K562 (cell line): ENCODE measurements around the gene ZNF429. TPM values are rescaled to one million over a fixed set of nuclear protein-coding genes. Genes with fewer than 3 reads are reported as not detected.

ENCODE experiments used
- ATAC-seq: fragments of 200-7000 bp; cut with Tn5 transposase; 3 replicates; pipeline ENCODE4 v1.9.1; 2020; ENCODE audit warnings: moderate library complexity
- BruUV-seq: library from RNA; stranded (reverse); fragments of 400-500 nt; replicated peaks from 2 replicates; lab custom pipeline; 2021; lab: Mats Ljungman, UMichigan
- CTCF ChIA-PET: fragments of 300-600 bp; formaldehyde crosslinking; extraction: SDS; loops from one replicate; lab custom pipeline; 2021; ENCODE audit warnings: low intra/inter-chr PET ratio; lab: Yijun Ruan, JAX
- POLR2A ChIA-PET: fragments of 300-600, 350-650 bp; sonication (Branson Sonifier 250); formaldehyde crosslinking; extraction: SDS; loops from one replicate; lab custom pipeline; 2021; ENCODE audit warnings: antibody characterized with exemption, inconsistent platforms; lab: Yijun Ruan, JAX
- DNase-seq, 4 experiments: peaks; one replicate each; pipeline versions ENCODE4 v3.0.0 to v3.0.0-alpha.2; 2011 to 2018; ENCODE audit warnings: low spot score in 3 of 4, mixed read lengths in 3 of 4; ENCODE audit errors: extremely low read depth in 1 of 4
- FAIRE-seq: peaks from 2 replicates; lab custom pipeline; 2011; peaks lifted over from hg19 to GRCh38; lab: Jason Lieb, UNC
- H2AFZ ChIP-seq: 2 replicates; pipeline ENCODE4 v1.6.0; 2011; ENCODE audit warnings: low read depth, low read length, control low read depth, inconsistent platforms
- H3K27ac ChIP-seq: fragments of 200-600 bp; 3 replicates; pipeline ENCODE4 v1.8.0; 2011; ENCODE audit warnings: low read depth, mild to moderate bottlenecking, control low read depth, inconsistent platforms, low read length, moderate library complexity, mixed read lengths; ENCODE audit errors: extremely low read depth
- H3K27me3 ChIP-seq, 2 experiments: fragments of 300-600 bp in 1 of 2; 2 replicates in 1 of 2; 3 replicates in 1 of 2; pipeline versions ENCODE4 v1.6.0 to v1.8.0; 2011; ENCODE audit warnings: inconsistent platforms in 2 of 2, low read length in 2 of 2, mild to moderate bottlenecking in 1 of 2, mixed read lengths in 1 of 2, moderate library complexity in 1 of 2; ENCODE audit not compliant: control insufficient read depth in 2 of 2, insufficient read depth in 2 of 2
- H3K36me3 ChIP-seq: fragments of 300-600 bp; 3 replicates; pipeline ENCODE4 v1.8.0; 2011; ENCODE audit warnings: mild to moderate bottlenecking, low read length, inconsistent platforms; ENCODE audit not compliant: control insufficient read depth, insufficient read depth
- H3K4me1 ChIP-seq, 2 experiments: fragments of 200-600 bp in 1 of 2; replicated peaks in 1 of 2; 2 replicates in 1 of 2; 3 replicates in 1 of 2; pipeline versions ENCODE4 v1.5.1 to v1.8.0; 2011; ENCODE audit warnings: inconsistent platforms in 2 of 2, low read length in 2 of 2, mild to moderate bottlenecking in 1 of 2, mixed read lengths in 1 of 2, moderate library complexity in 1 of 2; ENCODE audit not compliant: control insufficient read depth in 2 of 2, insufficient read depth in 2 of 2
- H3K4me2 ChIP-seq: 2 replicates; pipeline ENCODE4 v1.6.1; 2011; ENCODE audit warnings: low read length, control low read depth, inconsistent platforms, mixed read lengths; ENCODE audit not compliant: insufficient read depth
- H3K4me3 ChIP-seq: fragments of 200-600 bp; sonication (generic), shearing (Covaris generic); 2 replicates; pipeline ENCODE4 v1.5.1; 2016; ENCODE audit warnings: control low read depth, inconsistent platforms
- H3K79me2 ChIP-seq: fragments of 200-600 bp; 3 replicates; pipeline ENCODE4 v1.8.0; 2011; ENCODE audit warnings: low read length, inconsistent platforms; ENCODE audit not compliant: control insufficient read depth, insufficient read depth
- H3K9ac ChIP-seq, 2 experiments: 2 replicates each; pipeline versions ENCODE4 v1.6.0 to v1.6.1; 2011; ENCODE audit warnings: low read depth in 2 of 2, low read length in 2 of 2, control low read depth in 1 of 2, inconsistent platforms in 1 of 2, mild to moderate bottlenecking in 1 of 2, mixed read lengths in 1 of 2; ENCODE audit not compliant: insufficient read depth in 1 of 2
- H3K9me1 ChIP-seq: one replicate; pipeline ENCODE4 v1.6.0; 2011; ENCODE audit warnings: inconsistent platforms, mild to moderate bottlenecking, low read length, moderate library complexity; ENCODE audit not compliant: control insufficient read depth, insufficient read depth
- H3K9me3 ChIP-seq: replicated peaks from 2 replicates; pipeline ENCODE4 v1.5.1; 2011; ENCODE audit warnings: low read depth, low read length, inconsistent platforms; ENCODE audit not compliant: control insufficient read depth, insufficient read depth
- H4K20me1 ChIP-seq: replicated peaks from 2 replicates; pipeline ENCODE4 v1.6.1; 2011; ENCODE audit warnings: low read length, inconsistent platforms, mixed read lengths; ENCODE audit not compliant: control insufficient read depth, insufficient read depth
- CBFB ChIP-seq: sonication (generic); formaldehyde crosslinking; IDR thresholded peaks from 2 replicates; pipeline ENCODE4 v1.4.0; 2020; ENCODE audit warnings: mild to moderate bottlenecking, missing genetic modification reagents
- MIER1 ChIP-seq: fragments of 450-650 bp; IDR thresholded peaks from 2 replicates; pipeline ENCODE4 v1.6.1; 2016; ENCODE audit warnings: antibody characterized with exemption, mild to moderate bottlenecking, low read depth
- MLLT1 ChIP-seq, 2 experiments: fragments of 450-650 bp; IDR thresholded peaks; 2 replicates each; pipeline ENCODE4 v1.6.1; 2016
- MTA2 ChIP-seq: fragments of 450-650 bp; IDR thresholded peaks from 2 replicates; pipeline ENCODE4 v1.6.1; 2016; ENCODE audit warnings: low read depth
- NBN ChIP-seq: fragments of 450-650 bp; IDR thresholded peaks from 2 replicates; pipeline ENCODE4 v1.6.1; 2016; ENCODE audit warnings: low read depth, mild to moderate bottlenecking
- NFE2 ChIP-seq: IDR thresholded peaks from 2 replicates; pipeline ENCODE4 v1.6.1; 2014; ENCODE audit warnings: antibody characterized with exemption, low read depth
- SMARCC2 ChIP-seq: fragments of 450-650 bp; IDR thresholded peaks from 2 replicates; pipeline ENCODE4 v1.6.1; 2017; ENCODE audit warnings: antibody characterized with exemption, moderate library complexity, mild to moderate bottlenecking, low read depth
- SUPT5H ChIP-seq: fragments of 450-650 bp; IDR thresholded peaks from 2 replicates; pipeline ENCODE4 v1.6.1; 2016
- TEAD2 ChIP-seq: fragments of 450-650 bp; IDR thresholded peaks from 2 replicates; pipeline ENCODE4 v1.6.1; 2016; ENCODE audit warnings: missing genetic modification characterization, control low read depth, missing compliant biosample characterization
- ZNF436 ChIP-seq: fragments of 250-450, 450-650 bp; sonication (Bioruptor Pico); formaldehyde crosslinking; IDR thresholded peaks from 2 replicates; pipeline ENCODE4 v1.7.0; 2020; ENCODE audit warnings: mild to moderate bottlenecking
- WGBS: fragments of 100-300 bp; shearing (Covaris generic); methylation state at CpG from one replicate; pipeline ENCODE4 v1.1.6; 2016; ENCODE audit warnings: low coverage, mixed read lengths; ENCODE audit not compliant: insufficient coverage; ENCODE audit errors: missing lambda C conversion rate; 5-methylcytosine and 5-hydroxymethylcytosine counted together
- in situ Hi-C: fragments of 300-500 bp; cut with MboI; formaldehyde crosslinking; loops from 4 replicates; pipeline ENCODE4 v1.15.0; 2018; ENCODE audit warnings: inconsistent platforms, mixed read lengths
- intact Hi-C: fragments of 100-400 bp; cut with micrococcal nuclease; formaldehyde crosslinking; loops from 2 replicates; pipeline ENCODE4 v1.14.2; 2022
- polyA plus RNA-seq, 8 experiments: library from polyadenylated mRNA; depleted of rRNA in 4 of 8; stranded (reverse) in 5 of 8; unstranded in 3 of 8; fragments of >200 nt; fragmentation: Nextera tagmentation in 2 of 8; fragmentation: Illumina TruSeq in 1 of 8; extraction: Ambion mirVana in 2 of 8; extraction: Trizol in 1 of 8; gene quantifications; 2 replicates each; pipeline versions ENCODE4 v1.2.1 to v1.2.3, GENCODE V29; 2011 to 2014; ENCODE audit warnings: inconsistent platforms in 1 of 8, missing spikeins in 1 of 8
- total RNA-seq, 7 experiments: library from RNA; depleted of rRNA in 6 of 7; stranded (reverse); fragments of >200 nt in 6 of 7; fragmentation: Illumina TruSeq in 2 of 7; extraction: Trizol in 2 of 7; gene quantifications; 2 replicates each; pipeline versions ENCODE4 v1.2.1 to v1.2.3, GENCODE V29; 2011 to 2021; ENCODE audit warnings: low replicate concordance in 1 of 7

Gene ZNF429
- total and polyA plus RNA-seq, 9 of the 15 experiments (the other 6 are each of a cell fraction or from before 2014, with no cell fraction given), result 11.4 to 24.5 (median 16.3) TPM

- TF ChIP-seq MLLT1 (IDR thresholded peaks at IDR 0.05) (no peak), SUPT5H (no peak), NFE2 (peak; percentile 54), CBFB (CRISPR knock-in tag) (no peak), TEAD2 (no peak), MIER1 (no peak), SMARCC2 (no peak), MTA2 (peak; percentile 38; the same call in 1 of the 2 replicates), NBN (peak; percentile 70; the same call in 1 of the 2 replicates), ZNF436 (CRISPR knock-in tag) (peak; percentile 86)
- TF ChIP-seq, all 486 proteins: peak for 44
Observed at GRCh38 chr19:21593008-21593481, 87.6 kb downstream of the ZNF429 start (continued).

DNA sequence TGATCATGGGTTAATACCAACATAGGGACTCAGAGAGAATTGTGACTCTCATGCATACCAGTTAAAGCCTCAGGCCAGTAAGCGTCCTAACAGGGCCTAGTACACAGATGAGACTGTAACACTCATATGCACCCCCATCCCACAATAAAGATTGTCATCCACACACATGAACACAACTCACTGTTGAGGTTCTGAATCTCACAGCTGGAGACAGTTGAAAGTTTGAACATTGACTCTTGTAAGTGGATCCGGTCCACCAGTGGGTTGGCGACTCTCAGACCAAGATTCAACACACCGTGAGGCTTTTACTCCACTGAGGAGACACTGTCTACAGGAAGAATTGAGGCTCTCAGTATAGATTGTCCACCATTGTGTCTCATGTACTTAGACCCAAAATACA lies 88.1 kb downstream of the ZNF429 start:
- H3K9me1 ChIP-seq, result no peaks in the 10 kb centered on the region
- peak overlapping the region; percentile 85 for H3K27ac ChIP-seq
- intact Hi-C loops, result no loop called here
- peaks cover 13 to 31% of the 10 kb centered on the region in 2 experiments for H3K4me1 ChIP-seq
- POLR2A ChIA-PET, result interaction anchor here (0.6 to 2.0 kb wide), 9 partner anchors 8 to 829 kb away, joined by 3 to 10 read pairs (median 3); no protein-coding TSS in a partner anchor
- H3K36me3 ChIP-seq, result no peaks in the 10 kb centered on the region; the same call in 2 of the 3 replicates
- no peaks in the 10 kb centered on the region for H4K20me1 ChIP-seq
- peak overlapping the region in 1 of 2 experiments; percentile 51; a peak in 2 of 4 replicates for H3K9ac ChIP-seq
- peak overlapping the region; percentile 56 for H2AFZ ChIP-seq
- CTCF ChIA-PET, result no interaction called here
- 29% methylated on average over 4 of the region's 4 CpGs for WGBS
- FAIRE-seq (no peak), DNase-seq (no peak), ATAC-seq (peak; percentile 40)
- H3K9me3 ChIP-seq, result no peaks in the 10 kb centered on the region
- no peak overlapping the region for H3K4me3 ChIP-seq
- H3K4me2 ChIP-seq, result peak overlapping the region; percentile 38
- H3K27me3 ChIP-seq, result no peaks in the 10 kb centered on the region
- no TSS peak for BruUV-seq
- in situ Hi-C loops, result no loop called here
- H3K79me2 ChIP-seq, result no peaks in the 10 kb centered on the region
